HCT116 (cell line): ENCODE data around the gene DAPK3. TPM values are rescaled to one million over a fixed set of nuclear protein-coding genes. Genes with fewer than 3 reads are reported as not detected.

Experiments
- ATAC-seq: fragments of 200-7000 bp; cut with Tn5 transposase; 2 replicates; pipeline ENCODE4 v1.9.1; 2020; ENCODE audit warnings: mild to moderate bottlenecking, moderate library complexity
- BruUV-seq: library from RNA; stranded (reverse); fragments of 400-500 nt; replicated peaks from 2 replicates; lab custom pipeline; 2021; lab: Mats Ljungman, UMichigan
- CTCF ChIA-PET: fragments of 300-600 bp; sonication (Branson Sonifier 250); formaldehyde crosslinking; loops from one replicate; lab custom pipeline; 2021; ENCODE audit warnings: antibody characterized with exemption; lab: Charles Lee
- POLR2A ChIA-PET: fragments of 300-600, 350-600 bp; sonication (Branson Sonifier 250); formaldehyde crosslinking; loops from one replicate; lab custom pipeline; 2021; ENCODE audit warnings: antibody characterized with exemption; lab: Charles Lee
- RAD21 ChIA-PET, 2 experiments: fragments of 300-600 bp; sonication (Branson Sonifier 250); formaldehyde crosslinking; loops; one replicate each; lab custom pipeline; 2023; ENCODE audit warnings: low total read pairs in 2 of 2; ENCODE audit not compliant: uncharacterized antibody in 2 of 2, unreplicated experiment in 2 of 2, low non-redundant PET in 1 of 2; lab: Charles Lee
- DNase-seq: peaks from one replicate; pipeline ENCODE4 v3.0.0-alpha.2; 2010; ENCODE audit warnings: low read depth, low spot score
- H2AFZ ChIP-seq: fragments of 200-600 bp; shearing (Covaris generic), sonication (generic); 2 replicates; pipeline ENCODE4 v1.6.1; 2017; ENCODE audit warnings: low read depth, mixed run types, mixed read lengths, antibody characterized with exemption, low read length; ENCODE audit not compliant: poor library complexity, severe bottlenecking
- H3K27ac ChIP-seq: 2 replicates; pipeline ENCODE4 v1.5.1; 2012; ENCODE audit warnings: low read depth, low read length
- H3K27me3 ChIP-seq: fragments of 200-600 bp; sonication (generic); 2 replicates; pipeline ENCODE4 v1.6.1; 2016; ENCODE audit warnings: mixed run types, low read length, mixed read lengths; ENCODE audit not compliant: insufficient read depth
- H3K36me3 ChIP-seq, 2 experiments: fragments of 200-500 bp in 1 of 2; fragments of 200-600 bp in 1 of 2; sonication (Bioruptor generic) in 1 of 2; sonication (generic) in 1 of 2; 2 replicates each; pipeline versions ENCODE4 v1.5.1 to v1.6.1; 2014 to 2016; ENCODE audit warnings: low read length in 2 of 2, inconsistent platforms in 1 of 2, mixed read lengths in 1 of 2, mixed run types in 1 of 2; ENCODE audit not compliant: insufficient read depth in 2 of 2, control insufficient read depth in 1 of 2
- H3K4me1 ChIP-seq, 2 experiments: fragments of 200-600 bp in 1 of 2; sonication (generic) in 1 of 2; 2 replicates each; pipeline versions ENCODE4 v1.5.1 to v1.6.1; 2012 to 2017; ENCODE audit warnings: low read length in 2 of 2, inconsistent platforms in 1 of 2, mild to moderate bottlenecking in 1 of 2, mixed read lengths in 1 of 2, mixed run types in 1 of 2, moderate library complexity in 1 of 2; ENCODE audit not compliant: insufficient read depth in 2 of 2, control insufficient read depth in 1 of 2
- H3K4me2 ChIP-seq: fragments of 200-600 bp; sonication (generic); 2 replicates; pipeline ENCODE4 v1.6.1; 2017; ENCODE audit warnings: mixed run types, low read length, mixed read lengths
- H3K4me3 ChIP-seq, 2 experiments: fragments of 200-600 bp in 1 of 2; sonication (generic) in 1 of 2; replicated peaks in 1 of 2; 2 replicates each; pipeline ENCODE4 v1.5.1; 2011 to 2016; ENCODE audit warnings: low read length in 2 of 2, control low read depth in 1 of 2, low read depth in 1 of 2, mild to moderate bottlenecking in 1 of 2, mixed read lengths in 1 of 2, mixed run types in 1 of 2
- H3K79me2 ChIP-seq: fragments of 200-600 bp; sonication (generic); 2 replicates; pipeline ENCODE4 v1.6.1; 2017; ENCODE audit warnings: mild to moderate bottlenecking, mixed run types, low read length, moderate library complexity, mixed read lengths; ENCODE audit not compliant: insufficient read depth
- H3K9ac ChIP-seq: fragments of 200-600 bp; sonication (generic); 2 replicates; pipeline ENCODE4 v1.6.1; 2016; ENCODE audit warnings: low read length, mixed read lengths
- H3K9me2 ChIP-seq: fragments of 200-600 bp; sonication (generic), shearing (Covaris generic); 2 replicates; pipeline ENCODE4 v1.6.1; 2017; ENCODE audit warnings: mixed run types, mild to moderate bottlenecking, moderate library complexity; ENCODE audit not compliant: insufficient read depth
- H3K9me3 ChIP-seq, 2 experiments: fragments of 200-500 bp in 1 of 2; fragments of 200-600 bp in 1 of 2; sonication (Bioruptor generic) in 1 of 2; sonication (generic) in 1 of 2; 2 replicates each; pipeline ENCODE4 v1.6.1; 2014 to 2017; ENCODE audit warnings: low read length in 2 of 2, mixed read lengths in 2 of 2, inconsistent platforms in 1 of 2, low read depth in 1 of 2, mild to moderate bottlenecking in 1 of 2, mixed run types in 1 of 2, moderate library complexity in 1 of 2; ENCODE audit not compliant: control insufficient read depth in 1 of 2, insufficient read depth in 1 of 2
- H4K20me1 ChIP-seq: fragments of 200-600 bp; sonication (generic), shearing (Covaris generic); 2 replicates; pipeline ENCODE4 v1.6.1; 2017; ENCODE audit warnings: mixed run types, mild to moderate bottlenecking, moderate library complexity; ENCODE audit not compliant: insufficient read depth
- CEBPB ChIP-seq: IDR thresholded peaks from 2 replicates; pipeline ENCODE4 v1.6.1; 2012; ENCODE audit warnings: low read depth
- CTCF ChIP-seq, 3 experiments: fragments of 200-600 bp in 1 of 3; sonication (generic) in 1 of 3; IDR thresholded peaks in 2 of 3; conservative IDR thresholded peaks in 1 of 3; 2 replicates each; pipeline ENCODE4 v1.5.1; 2012 to 2017; ENCODE audit warnings: low read depth in 2 of 3, low read length in 2 of 3, antibody characterized with exemption in 1 of 3, borderline replicate concordance in 1 of 3, control low read depth in 1 of 3, mild to moderate bottlenecking in 1 of 3, mixed read lengths in 1 of 3, mixed run types in 1 of 3, moderate library complexity in 1 of 3; ENCODE audit not compliant: insufficient read depth in 1 of 3
- EGR1 ChIP-seq: IDR thresholded peaks from 2 replicates; pipeline ENCODE4 v1.6.1; 2012; ENCODE audit warnings: low read depth
- EZH2phosphoT487 ChIP-seq: fragments of 200-600 bp; IDR thresholded peaks from 2 replicates; pipeline ENCODE4 v1.6.1; 2018; ENCODE audit warnings: antibody characterized with exemption, borderline replicate concordance
- FOSL1 ChIP-seq: IDR thresholded peaks from 2 replicates; pipeline ENCODE4 v1.6.1; 2012; ENCODE audit warnings: low read depth
- MAX ChIP-seq: IDR thresholded peaks from 2 replicates; pipeline ENCODE4 v1.6.1; 2012
- POLR2A ChIP-seq: IDR thresholded peaks from 2 replicates; pipeline ENCODE4 v1.7.0; 2011; ENCODE audit warnings: borderline replicate concordance; ENCODE audit not compliant: insufficient read depth, insufficient read length; ENCODE audit errors: extremely low read depth
- POLR2AphosphoS5 ChIP-seq: IDR thresholded peaks from 2 replicates; pipeline ENCODE4 v1.6.1; 2011; ENCODE audit warnings: mild to moderate bottlenecking, low read depth, low read length, moderate library complexity
- REST ChIP-seq: IDR thresholded peaks from 2 replicates; pipeline ENCODE4 v1.6.1; 2012; ENCODE audit warnings: low read depth
- SIN3A ChIP-seq: IDR thresholded peaks from 2 replicates; pipeline ENCODE4 v1.6.1; 2012; ENCODE audit warnings: low read depth
- SP1 ChIP-seq: IDR thresholded peaks from 2 replicates; pipeline ENCODE4 v1.6.1; 2012; ENCODE audit warnings: low read depth
- TCF7L2 ChIP-seq: IDR thresholded peaks from 2 replicates; pipeline ENCODE4 v1.7.0; 2011; ENCODE audit warnings: borderline replicate concordance, inconsistent platforms; ENCODE audit not compliant: insufficient read depth, insufficient read length; ENCODE audit errors: extremely low read depth
- YY1 ChIP-seq: IDR thresholded peaks from 2 replicates; pipeline ENCODE4 v1.6.1; 2011; ENCODE audit warnings: low read length, low read depth, moderate library complexity, mild to moderate bottlenecking; ENCODE audit not compliant: insufficient replicate concordance; ENCODE audit errors: extremely low read depth
- intact Hi-C: fragments of 100-400 bp; cut with micrococcal nuclease; formaldehyde crosslinking; loops from 2 replicates; pipeline ENCODE4 v1.10.0; 2022
- total RNA-seq: library from RNA; stranded (reverse); gene quantifications from one replicate; pipeline ENCODE4 v1.2.1, GENCODE V29; 2021; ENCODE audit not compliant: unreplicated experiment

DAPK3 gene
- total RNA-seq, 1 experiment from 2014 or later = 54.8 TPM

GRCh38 chr19:4010808-4011110, 39.9 kb upstream of the DAPK3 start:
- RAD21 ChIA-PET = no interaction called here
- Histone ChIP-seq H2AFZ (no peak overlapping the region), H3K9me2 (no peaks in the 10 kb centered on the region), H4K20me1 (0 out of 2 replicates have a peak, but pooled peaks cover 4% of the 10 kb centered on the region), H3K9me3 (no peaks in the 10 kb centered on the region), H3K79me2 (peaks cover 67% of the 10 kb centered on the region), H3K9ac (no peak overlapping the region), H3K27me3 (no peaks in the 10 kb centered on the region), H3K4me3 (no peak overlapping the region), H3K36me3 (peaks cover 3 to 5% of the 10 kb centered on the region in 2 experiments; a peak in 3 of 4 replicates), H3K4me2 (no peak overlapping the region), H3K4me1 (peaks cover 7 to 14% of the 10 kb centered on the region in 2 experiments; a peak in 3 of 4 replicates), H3K27ac (no peak overlapping the region)
- TF ChIP-seq SP1 = no peak
- TF ChIP-seq POLR2A = no peak
- TF ChIP-seq TCF7L2 = no peak
- CTCF ChIA-PET = no interaction called here
- intact Hi-C loops = no loop called here
- BruUV-seq = no TSS peak
- POLR2A ChIA-PET = no interaction called here
- ATAC-seq (no peak), DNase-seq (no peak)

- ChIA-PET RAD21 (no interaction called here), POLR2A (no interaction called here), CTCF (no interaction called here)
- no peaks in the 10 kb centered on the region for H3K9me2 ChIP-seq
- no peak overlapping the region for H3K4me3 ChIP-seq
- BruUV-seq = no TSS peak
- peaks cover 3% of the 10 kb centered on the region in 2 experiments; a peak in 3 of 4 replicates for H3K36me3 ChIP-seq
- intact Hi-C loops = no loop called here
- H3K27ac ChIP-seq = no peak overlapping the region
- H3K9me3 ChIP-seq = no peaks in the 10 kb centered on the region
- ATAC-seq (no peak), DNase-seq (no peak)
- no peak overlapping the region for H3K4me2 ChIP-seq
- H3K4me1 ChIP-seq = peaks cover 7 to 14% of the 10 kb centered on the region in 2 experiments; a peak in 3 of 4 replicates
- peaks cover 62% of the 10 kb centered on the region for H3K79me2 ChIP-seq
- no peaks in the 10 kb centered on the region for H3K27me3 ChIP-seq
- H2AFZ ChIP-seq = no peak overlapping the region
- H3K9ac ChIP-seq = no peak overlapping the region
- 0 out of 2 replicates have a peak, but pooled peaks cover 4% of the 10 kb centered on the region for H4K20me1 ChIP-seq
- TF ChIP-seq EGR1 = no peak
- TF ChIP-seq MAX = no peak
- no peak for TF ChIP-seq CTCF (IDR thresholded peaks at IDR 0.05 in 2 of 3, conservative IDR thresholded peaks at IDR 0.05 in 1 of 3; ENCODE audit: borderline replicate concordance in 1 of 3, insufficient read depth in 1 of 3, low read depth in 2 of 3, low read length in 2 of 3)
- TF ChIP-seq POLR2AphosphoS5 = no peak
- TF ChIP-seq EZH2phosphoT487 = no peak
- no peak for TF ChIP-seq CEBPB
- TF ChIP-seq YY1 = no peak
- TF ChIP-seq FOSL1 = no peak
- no peak for TF ChIP-seq SP1
- no peak for TF ChIP-seq REST
- no peak for TF ChIP-seq SIN3A
Measured at GRCh38 chr19:4009990-4010807, 39.3 kb upstream of the DAPK3 start.
